ENCODE results near the gene TK1.
A peak's percentile ranks its signal among the peaks of the same experiment; 100 is the strongest.

TK1 gene

GRCh38 chr17:78132767-78133178 is 54.1 kb downstream of the TK1 start:
- DNase-seq, result no peak

- peak; percentile 72 for DNase-seq
Observed at GRCh38 chr17:78132084-78132676, 54.7 kb downstream of the TK1 start.

- DNase-seq, result peak; percentile 68
Observed at GRCh38 chr17:78131172-78132083, 55.4 kb downstream of the TK1 start.

- DNase-seq, result peak; percentile 89
Observed at GRCh38 chr17:78130437-78131101, 56.3 kb downstream of the TK1 start, which contains the start of gene TMC8. Gene TMC8 (plus strand): TSS chr17:78130771. CDS start chr17:78131589, 818 bp downstream.

GRCh38 chr17:78130090-78130436 is 56.8 kb downstream of the TK1 start:
- peak; percentile 92 for DNase-seq

GRCh38 chr17:78129351-78130089 is 57.3 kb downstream of the TK1 start:
- no peak for DNase-seq

GRCh38 chr17:78128551-78129350 is 58.1 kb downstream of the TK1 start, which contains the start of gene TMC6:
Gene TMC6 (minus strand): TSS chr17:78128755. CDS start chr17:78126832, 1,923 bp downstream.
- peak; percentile 97 for DNase-seq

GRCh38 chr17:78127888-78128550 is 58.8 kb downstream of the TK1 start:
- DNase-seq, result peak; percentile 55

- peak; percentile 85 for DNase-seq
Observed at GRCh38 chr17:78127239-78127887, 59.5 kb downstream of the TK1 start.

GRCh38 chr17:78126895-78127238 is 60.0 kb downstream of the TK1 start:
- no peak for DNase-seq

GRCh38 chr17:78125976-78126894 is 60.6 kb downstream of the TK1 start:
- no peak for DNase-seq

- DNase-seq, result peak; percentile 46
Observed at GRCh38 chr17:78125138-78125913, 61.5 kb downstream of the TK1 start.

- no peak for DNase-seq
Observed at GRCh38 chr17:78124836-78125137, 62.1 kb downstream of the TK1 start.
